ENCODE measurements around the gene NEU2. TPM values are rescaled to one million over a fixed set of nuclear protein-coding genes. Genes with fewer than 3 reads are reported as not detected.

NEU2 gene
- total RNA-seq, 1 experiment from 2014 or later: not detected

GRCh38 chr2:233063976-233064411 lies 31.5 kb downstream of the NEU2 start:
- Histone ChIP-seq H3K9ac (ENCODE audit: extremely low read depth, insufficient read length, low read length) (no peak overlapping the region), H3K9me3 (ENCODE audit: control insufficient read depth, low read depth, low read length) (no peaks in the 10 kb centered on the region), H3K27me3 (ENCODE audit: insufficient read depth, low read length) (no peaks in the 10 kb centered on the region), H3K4me1 (ENCODE audit: insufficient read depth, low read length) (no peaks in the 10 kb centered on the region), H4K5ac (ENCODE audit: insufficient read length, low read depth, low read length) (no peak overlapping the region), H3K23me2 (ENCODE audit: insufficient read length, low read depth, low read length, poor library complexity, severe bottlenecking) (no peaks in the 10 kb centered on the region), H3K14ac (ENCODE audit: insufficient read depth, low read length) (no peak overlapping the region), H2BK5ac (ENCODE audit: insufficient read length, low read length) (no peak overlapping the region), H3K4ac (ENCODE audit: low read depth, low read length) (no peak overlapping the region), H4K91ac (ENCODE audit: insufficient read length, low read depth, low read length) (no peak overlapping the region), H4K20me1 (ENCODE audit: control insufficient read depth, insufficient read depth, insufficient read length) (no peaks in the 10 kb centered on the region), H2AK5ac (ENCODE audit: insufficient read length, low read length) (no peak overlapping the region), H3K27ac (ENCODE audit: insufficient read length, low read depth, low read length) (no peak overlapping the region), H3K18ac (ENCODE audit: insufficient read length, low read depth, low read length) (no peak overlapping the region), H3K4me2 (ENCODE audit: insufficient read depth, insufficient read length, low read length) (no peak overlapping the region), H2BK120ac (ENCODE audit: low read depth, low read length, poor library complexity, severe bottlenecking) (no peak overlapping the region), H2BK15ac (ENCODE audit: low read depth, low read length) (no peak overlapping the region), H2BK12ac (ENCODE audit: insufficient read length, low read depth, low read length) (no peak overlapping the region), H2BK20ac (ENCODE audit: low read depth, low read length, poor library complexity, severe bottlenecking) (no peak overlapping the region), H2AFZ (ENCODE audit: low read length) (no peak overlapping the region), H3K23ac (ENCODE audit: insufficient read length, low read depth, low read length) (no peak overlapping the region), H3K56ac (ENCODE audit: insufficient read length, low read depth, low read length) (no peak overlapping the region), H3K79me2 (ENCODE audit: insufficient read depth, low read length) (no peaks in the 10 kb centered on the region), H4K8ac (replicated peaks; ENCODE audit: insufficient read length, low read depth, low read length) (no peak overlapping the region), H3K79me1 (ENCODE audit: insufficient read depth, low read depth, low read length, poor library complexity, severe bottlenecking) (no peaks in the 10 kb centered on the region), H3T11ph (ENCODE audit: low read length) (no peak overlapping the region)
- Mint-ChIP-seq H3K4me1 (peaks cover 12 to 25% of the 10 kb centered on the region in 2 experiments), H3K27ac (no peak overlapping the region), H3K9me3 (no peaks in the 10 kb centered on the region), H3K27me3 (ENCODE audit: low read depth) (no peaks in the 10 kb centered on the region), H3K36me3 (ENCODE audit: insufficient read depth in 1 of 3, low read depth in 3 of 3) (no peaks in the 10 kb centered on the region), H3K4me3 (no peak overlapping the region)
- DNase-seq: no peak
- no peak for TF ChIP-seq CTCF (conservative IDR thresholded peaks at IDR 0.05)
- no CpG with 5 or more reads among the region's 9 CpGs for WGBS (ENCODE audit: extremely low coverage, insufficient read length, low lambda C conversion rate)

Measured in H9 (cell line).